Keratinocyte (primary cell): Measurements from ENCODE around the gene TPRG1L. TPM values are rescaled to one million over a fixed set of nuclear protein-coding genes. Genes with fewer than 3 reads are reported as not detected.

Experiments
- DNase-seq: peaks from one replicate; pipeline ENCODE4 v3.0.0-alpha.2; 2011; ENCODE audit warnings: low read depth, missing footprints, low spot score
- FAIRE-seq: peaks from 2 replicates; lab custom pipeline; 2011; peaks lifted over from hg19 to GRCh38; lab: Jason Lieb, UNC
- H2AFZ ChIP-seq: 2 replicates; pipeline ENCODE4 v1.6.0; 2012; ENCODE audit warnings: low read length, control low read depth, inconsistent platforms; ENCODE audit not compliant: control insufficient read depth
- H3K27ac ChIP-seq: 2 replicates; pipeline ENCODE4 v1.5.1; 2011; ENCODE audit warnings: low read length; ENCODE audit not compliant: control insufficient read depth, insufficient read depth
- H3K27me3 ChIP-seq: 3 replicates; pipeline ENCODE4 v1.6.0; 2011; ENCODE audit warnings: low read length; ENCODE audit not compliant: control insufficient read depth, insufficient read depth; ENCODE audit errors: extremely low read depth
- H3K36me3 ChIP-seq, 2 experiments: 2 replicates in 1 of 2; 3 replicates in 1 of 2; pipeline ENCODE4 v1.5.1; 2011; ENCODE audit warnings: low read length in 2 of 2, mild to moderate bottlenecking in 1 of 2; ENCODE audit not compliant: control insufficient read depth in 2 of 2, insufficient read depth in 2 of 2; ENCODE audit errors: extremely low read depth in 1 of 2
- H3K4me1 ChIP-seq: 3 replicates; pipeline ENCODE4 v1.5.1; 2011; ENCODE audit warnings: low read length; ENCODE audit not compliant: control insufficient read depth, insufficient read depth; ENCODE audit errors: extremely low read depth
- H3K4me2 ChIP-seq: 3 replicates; pipeline ENCODE4 v1.6.0; 2011; ENCODE audit warnings: low read depth, low read length; ENCODE audit not compliant: control insufficient read depth, insufficient read depth; ENCODE audit errors: extremely low read depth
- H3K4me3 ChIP-seq, 3 experiments: fragments of 200-600 bp in 1 of 3; sonication (generic) in 1 of 3; 2 replicates in 2 of 3; 3 replicates in 1 of 3; pipeline ENCODE4 v1.5.1; 2011 to 2016; ENCODE audit warnings: low read length in 3 of 3, mild to moderate bottlenecking in 3 of 3, control low read depth in 2 of 3, inconsistent platforms in 1 of 3, low read depth in 1 of 3, mixed read lengths in 1 of 3, mixed run types in 1 of 3, moderate library complexity in 1 of 3; ENCODE audit not compliant: control insufficient read depth in 2 of 3, insufficient read depth in 2 of 3; ENCODE audit errors: extremely low read depth in 1 of 3
- H3K79me2 ChIP-seq: 2 replicates; pipeline ENCODE4 v1.6.0; 2012; ENCODE audit warnings: low read length; ENCODE audit not compliant: control insufficient read depth, insufficient read depth
- H3K9ac ChIP-seq: 3 replicates; pipeline ENCODE4 v1.6.0; 2011; ENCODE audit warnings: low read length; ENCODE audit not compliant: control insufficient read depth, insufficient read depth; ENCODE audit errors: extremely low read depth
- H3K9me1 ChIP-seq: 3 replicates; pipeline ENCODE4 v1.6.0; 2011; ENCODE audit warnings: low read length; ENCODE audit not compliant: control insufficient read depth, insufficient read depth; ENCODE audit errors: extremely low read depth
- H3K9me3 ChIP-seq: 2 replicates; pipeline ENCODE4 v1.5.1; 2012; ENCODE audit warnings: low read depth, low read length; ENCODE audit not compliant: control insufficient read depth
- H4K20me1 ChIP-seq: 3 replicates; pipeline ENCODE4 v1.6.0; 2011; ENCODE audit warnings: low read length; ENCODE audit not compliant: control insufficient read depth, insufficient read depth; ENCODE audit errors: extremely low read depth
- CTCF ChIP-seq, 3 experiments: IDR thresholded peaks in 1 of 3; conservative IDR thresholded peaks in 1 of 3; optimal IDR thresholded peaks in 1 of 3; 2 replicates in 2 of 3; 3 replicates in 1 of 3; pipeline versions ENCODE3 to v1.5.1; 2011; ENCODE audit warnings: low read length in 3 of 3, mild to moderate bottlenecking in 3 of 3, moderate library complexity in 2 of 3, control low read depth in 1 of 3, inconsistent platforms in 1 of 3; ENCODE audit not compliant: insufficient read depth in 2 of 3; ENCODE audit errors: extremely low read depth in 1 of 3
- EZH2 ChIP-seq: IDR thresholded peaks from one replicate; pipeline ENCODE4 v1.6.1; 2012; ENCODE audit warnings: inconsistent platforms, mild to moderate bottlenecking, low read length, moderate library complexity
- dilution Hi-C: fragments of 300-500 bp; cut with MboI; formaldehyde crosslinking; loops from one replicate; pipeline ENCODE4 v1.7.0; 2020; ENCODE audit warnings: low sequenced_read_pairs; ENCODE audit not compliant: extremely low pct_ligation_motif_present
- polyA plus RNA-seq, 5 experiments: library from polyadenylated mRNA; depleted of rRNA in 3 of 5; stranded (reverse) in 3 of 5; stranded (forward) in 1 of 5; unstranded in 1 of 5; fragments of >200 nt; gene quantifications; 1 replicate in 1 of 5; 2 replicates in 3 of 5; 3 replicates in 1 of 5; pipeline versions ENCODE4 v1.2.1 to v1.2.3, GENCODE V29; 2011 to 2012; ENCODE audit warnings: missing spikeins in 2 of 5, low read depth in 1 of 5, low replicate concordance in 1 of 5

Gene TPRG1L
- polyA plus RNA-seq, 1 donor (not counting 4 experiments of a cell fraction or from before 2014, with no cell fraction given): 57.4 TPM

- H2AFZ ChIP-seq: no peak overlapping the region
- no peaks in the 10 kb centered on the region for H3K9me1 ChIP-seq
- H3K79me2 ChIP-seq: no peaks in the 10 kb centered on the region
- H3K4me3 ChIP-seq: no peak overlapping the region
- FAIRE-seq (no peak), DNase-seq (no peak)
- no peak overlapping the region for H3K9ac ChIP-seq
- TF ChIP-seq EZH2 (no peak), CTCF (optimal IDR thresholded peaks at IDR 0.05 in 1 of 3, IDR thresholded peaks at IDR 0.05 in 1 of 3, conservative IDR thresholded peaks at IDR 0.05 in 1 of 3; ENCODE audit: extremely low read depth in 1 of 3, insufficient read depth in 2 of 3, low read length in 3 of 3) (no peak)
- no peak overlapping the region for H3K27ac ChIP-seq
- H3K36me3 ChIP-seq: no peaks in the 10 kb centered on the region
- no peaks in the 10 kb centered on the region for H4K20me1 ChIP-seq
- dilution Hi-C loops: no loop called here
- peaks cover 13% of the 10 kb centered on the region for H3K27me3 ChIP-seq
- no peak overlapping the region for H3K4me2 ChIP-seq
- no peaks in the 10 kb centered on the region for H3K4me1 ChIP-seq
- H3K9me3 ChIP-seq: no peaks in the 10 kb centered on the region
Measured at GRCh38 chr1:3604997-3605823, 19.6 kb upstream of the TPRG1L start.

- FAIRE-seq (no peak), DNase-seq (no peak)
- H3K9ac ChIP-seq: no peak overlapping the region
- TF ChIP-seq EZH2 (no peak), CTCF (optimal IDR thresholded peaks at IDR 0.05 in 1 of 3, IDR thresholded peaks at IDR 0.05 in 1 of 3, conservative IDR thresholded peaks at IDR 0.05 in 1 of 3; ENCODE audit: extremely low read depth in 1 of 3, insufficient read depth in 2 of 3, low read length in 3 of 3) (no peak)
- dilution Hi-C loops: no loop called here
- H3K9me3 ChIP-seq: no peaks in the 10 kb centered on the region
- no peak overlapping the region for H3K4me2 ChIP-seq
- H3K79me2 ChIP-seq: no peaks in the 10 kb centered on the region
- peaks cover 26% of the 10 kb centered on the region for H3K27me3 ChIP-seq
- H3K4me1 ChIP-seq: no peaks in the 10 kb centered on the region
- no peaks in the 10 kb centered on the region for H3K36me3 ChIP-seq
- no peak overlapping the region for H2AFZ ChIP-seq
- H3K4me3 ChIP-seq: no peak overlapping the region
- no peaks in the 10 kb centered on the region for H3K9me1 ChIP-seq
- H4K20me1 ChIP-seq: no peaks in the 10 kb centered on the region
- no peak overlapping the region for H3K27ac ChIP-seq
Measured at GRCh38 chr1:3606779-3607702, 17.8 kb upstream of the TPRG1L start.
